ENCODE measurements around the gene EPHA6.
A peak's percentile ranks its signal among the peaks of the same experiment; 100 is the strongest.

Gene EPHA6

GRCh38 chr3:97721446-97721845 lies 907.1 kb downstream of the EPHA6 start:
- FAIRE-seq = no peak

DNA sequence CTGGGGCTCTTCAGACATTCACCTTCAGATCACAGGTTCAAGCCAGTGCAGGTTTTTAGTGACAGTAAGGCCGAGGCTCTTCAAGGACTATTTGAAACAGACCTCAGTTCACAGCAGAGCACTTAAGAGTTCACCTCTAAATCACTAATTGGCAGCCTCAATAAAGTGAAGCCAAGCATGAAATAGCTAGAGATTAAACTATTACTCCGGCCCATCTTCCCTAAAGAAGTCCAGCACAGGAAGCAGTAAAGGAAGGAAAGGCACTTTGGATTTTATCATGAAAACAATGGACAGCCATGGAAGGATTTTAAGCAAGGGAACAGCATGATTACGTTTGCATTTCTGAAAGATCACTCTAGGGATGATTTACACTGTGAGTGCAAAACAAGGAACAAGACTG lies 922.5 kb downstream of the EPHA6 start:
- FAIRE-seq = no peak

- no peak for FAIRE-seq
Measured at GRCh38 chr3:97738761-97739160, 924.4 kb downstream of the EPHA6 start.

DNA sequence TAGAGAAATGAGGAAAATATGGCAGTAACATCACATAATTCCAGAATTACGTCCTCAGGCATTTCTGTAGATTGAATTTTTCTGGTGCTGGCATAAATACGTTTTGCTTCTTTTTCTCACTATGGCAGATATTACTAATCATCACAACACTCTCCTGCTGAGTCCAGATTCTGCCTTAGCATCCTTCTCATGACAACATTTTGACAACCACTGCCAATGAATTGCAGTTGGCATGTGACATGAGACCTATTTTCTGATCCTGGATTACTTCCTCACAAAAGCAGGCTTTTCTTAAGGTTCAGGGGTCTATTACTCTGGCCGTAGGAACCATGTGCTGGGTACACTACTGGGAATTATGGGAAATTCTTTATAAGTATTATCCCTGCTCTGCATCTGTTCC lies 927.6 kb downstream of the EPHA6 start:
- no peak for FAIRE-seq

DNA sequence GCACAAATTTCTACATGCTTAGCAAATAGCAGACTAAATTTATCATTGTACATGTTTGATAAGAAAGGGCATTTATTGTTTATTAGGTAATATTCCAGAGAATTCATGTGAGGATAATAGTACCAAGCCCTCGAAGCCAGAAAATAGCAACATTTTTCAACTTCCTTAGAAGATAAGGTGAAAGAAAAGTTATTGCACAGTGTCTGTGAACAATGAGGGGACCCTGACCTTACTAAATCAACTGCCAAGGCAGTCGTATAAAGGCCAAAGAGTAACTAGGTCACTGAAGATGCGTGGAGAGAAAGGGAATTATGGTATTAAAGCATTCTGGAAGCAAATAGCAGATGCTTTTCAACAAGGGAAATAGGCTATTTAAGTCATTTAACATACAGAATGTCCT lies 929.9 kb downstream of the EPHA6 start:
- FAIRE-seq = no peak

DNA sequence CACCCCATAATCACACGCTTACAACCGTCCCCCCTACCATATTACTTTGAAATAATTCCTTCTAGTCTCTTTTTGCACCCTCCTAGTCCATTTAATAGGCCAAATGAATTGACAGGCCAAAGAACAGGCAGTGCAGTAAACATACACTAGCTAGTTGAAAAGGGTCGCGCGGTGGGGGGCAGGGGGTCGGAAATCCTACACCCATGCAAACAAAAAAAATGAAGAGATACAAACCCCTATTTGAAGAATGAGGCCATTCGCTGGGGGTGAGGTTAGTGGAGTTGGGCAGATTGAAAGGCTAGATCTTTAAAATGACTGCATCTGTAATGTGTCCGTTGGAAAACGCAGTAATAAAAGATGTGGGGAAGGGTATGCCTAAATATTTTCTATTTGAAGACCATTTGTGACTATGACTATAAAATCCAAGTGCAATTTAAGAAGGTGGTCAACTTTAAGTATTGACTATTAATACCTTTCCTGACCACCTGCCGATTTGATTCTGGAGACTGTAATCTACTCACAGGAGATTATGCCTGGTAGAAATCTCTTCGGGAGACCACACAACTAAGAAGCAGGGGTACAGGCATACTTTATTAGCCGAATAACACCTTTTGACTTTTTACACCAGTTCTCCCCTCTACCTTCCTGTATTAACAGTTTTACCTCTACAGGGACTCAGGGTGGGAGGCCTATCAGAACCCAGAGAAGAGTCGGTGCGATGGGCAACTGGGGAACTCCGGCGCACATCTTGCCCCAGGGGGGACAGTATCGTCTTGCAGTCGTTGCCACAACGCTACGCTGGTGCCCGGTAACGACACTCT lies 949.4 kb downstream of the EPHA6 start:
- FAIRE-seq = no peak

DNA sequence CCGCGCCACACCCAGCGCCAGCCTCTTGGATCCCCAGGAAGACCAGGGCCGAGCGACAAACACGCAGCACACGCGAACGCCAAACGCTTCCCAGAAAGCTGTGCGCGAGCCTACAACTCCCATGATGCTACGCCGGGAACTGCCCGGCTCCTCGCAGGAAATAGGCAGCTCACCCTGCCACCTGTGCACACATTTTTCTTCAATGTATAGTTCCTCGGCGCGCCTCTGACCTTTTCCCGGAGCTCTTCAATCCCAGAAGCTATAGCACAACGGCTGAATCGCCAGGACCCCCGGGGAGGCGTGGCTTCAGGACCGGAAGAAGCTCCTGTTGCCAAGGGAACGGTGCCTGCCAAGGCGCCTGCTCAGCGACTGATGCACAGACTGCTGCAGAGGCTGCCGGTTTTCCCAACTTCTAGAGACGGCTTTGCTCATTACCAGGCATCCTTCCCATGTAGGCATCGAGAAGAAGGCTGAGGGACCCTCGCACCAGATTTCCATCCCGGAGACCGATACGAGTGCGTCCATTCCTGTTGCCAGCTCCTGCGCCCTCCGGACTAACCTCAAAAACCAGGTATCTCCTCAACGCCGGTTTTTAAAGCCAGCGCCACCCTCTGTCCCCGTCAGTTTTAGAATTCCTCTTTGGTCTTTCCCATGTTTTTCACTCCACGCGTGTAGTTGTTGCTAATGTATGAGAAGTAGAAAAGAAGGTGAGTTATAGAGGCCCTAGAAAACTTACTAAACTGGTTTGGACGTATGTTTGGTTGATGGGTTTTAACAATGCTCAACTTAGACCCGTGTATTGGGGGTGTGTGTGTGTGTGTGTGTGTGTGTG lies 950.2 kb downstream of the EPHA6 start, which contains the start of gene ARL6:
TSS of gene ARL6 (plus strand) at position 352 of the 832 bp plus-strand sequence. CDS start 3,350 bp downstream, outside the sequence.
- FAIRE-seq = peak; percentile 75

DNA sequence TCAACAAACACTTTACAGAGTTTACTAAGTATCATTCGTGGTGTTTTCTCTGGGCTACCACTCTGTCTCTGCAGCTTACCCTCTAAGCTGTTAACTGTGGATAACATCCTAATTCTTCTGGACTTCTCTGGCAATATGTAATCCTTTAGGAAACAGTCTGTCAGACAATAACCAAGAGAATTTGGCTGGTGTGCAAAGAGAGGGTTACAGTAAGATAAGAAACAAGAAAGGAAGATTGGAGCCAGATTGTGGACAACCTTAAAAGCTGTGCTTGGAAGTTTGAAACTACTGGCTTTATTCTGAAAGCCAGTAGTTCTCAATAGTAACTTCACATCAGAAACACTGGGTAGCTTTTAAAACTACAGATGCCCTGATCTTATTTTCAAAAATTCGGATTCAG lies 950.9 kb downstream of the EPHA6 start:
- no peak for FAIRE-seq

GRCh38 chr3:97772926-97773325 lies 958.5 kb downstream of the EPHA6 start:
- no peak for FAIRE-seq

DNA sequence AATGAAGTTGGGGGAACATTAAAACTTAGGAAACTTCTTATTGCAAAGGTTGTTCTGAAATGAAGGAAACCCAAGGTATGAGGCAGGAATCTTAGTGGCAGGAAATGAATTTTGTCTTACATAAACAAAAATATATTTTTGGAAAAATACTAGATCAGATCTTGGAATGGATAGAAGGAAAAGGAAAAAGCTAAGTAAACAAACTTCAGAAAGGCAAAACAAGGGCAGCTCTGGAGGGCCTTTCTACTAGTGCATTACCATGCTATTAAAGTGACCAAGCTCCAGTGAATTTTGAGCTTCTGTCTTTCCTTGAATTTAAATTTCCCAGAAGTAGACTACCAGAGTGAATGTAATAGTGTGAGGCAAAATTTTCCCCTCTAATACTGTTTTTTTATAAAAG lies 963.8 kb downstream of the EPHA6 start:
- no peak for FAIRE-seq

DNA sequence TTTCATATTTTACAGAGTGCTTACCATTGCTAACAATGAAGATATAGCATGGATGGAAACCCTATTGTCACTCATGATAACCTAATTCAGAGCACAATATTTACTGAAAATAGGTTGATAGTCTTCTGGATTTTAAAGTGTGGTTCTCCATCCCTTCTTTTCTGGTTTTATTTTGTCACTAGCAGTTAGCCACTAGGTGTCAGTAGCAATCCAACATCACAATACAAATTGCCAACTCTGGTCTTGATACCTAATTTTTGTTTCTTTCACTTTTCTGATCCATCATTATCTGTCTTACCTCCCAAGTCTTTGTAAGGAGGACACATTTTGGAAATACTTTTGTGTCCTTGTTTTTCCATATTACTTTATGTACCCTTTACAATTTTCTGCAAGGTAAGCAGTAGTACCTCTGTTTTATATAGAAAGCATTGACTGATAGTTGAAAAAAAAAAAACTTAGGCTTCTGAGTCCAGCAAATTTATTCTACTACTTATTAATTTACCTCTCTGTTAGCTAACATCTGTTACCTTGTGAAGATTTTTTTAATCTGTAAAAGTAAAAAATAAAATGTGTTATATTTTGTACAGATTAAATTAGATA lies 979.1 kb downstream of the EPHA6 start:
- FAIRE-seq = peak; percentile 93

DNA sequence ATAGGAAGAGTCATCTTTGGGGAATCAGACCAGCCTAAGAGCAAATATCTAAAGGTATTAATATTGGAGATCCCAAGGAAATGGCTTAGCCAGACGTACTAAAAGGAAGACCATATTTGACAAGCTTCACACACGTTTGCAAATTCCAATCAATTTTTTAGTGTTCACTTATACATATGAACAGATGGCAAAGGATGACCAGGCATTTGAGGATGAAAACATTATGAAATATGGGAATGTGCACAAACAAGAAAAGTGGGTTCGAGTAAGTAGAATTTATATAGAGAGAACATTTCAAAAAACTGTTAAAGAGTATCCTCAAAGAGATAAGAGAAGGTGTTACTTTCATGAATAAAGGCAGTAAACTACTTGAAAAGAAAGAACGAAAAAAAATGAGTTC lies 981.6 kb downstream of the EPHA6 start:
- FAIRE-seq = no peak

Measured in G401.6 (cell line).